GM18909 (cell line): ENCODE results near the gene REV1.

Experiments
- ATAC-seq: cut with Tn5 transposase; IDR thresholded peaks from one replicate; pipeline ENCODE4 v1.9.1; 2021; ENCODE audit warnings: mild to moderate bottlenecking; ENCODE audit not compliant: unreplicated experiment, poor library complexity

Gene REV1

DNA sequence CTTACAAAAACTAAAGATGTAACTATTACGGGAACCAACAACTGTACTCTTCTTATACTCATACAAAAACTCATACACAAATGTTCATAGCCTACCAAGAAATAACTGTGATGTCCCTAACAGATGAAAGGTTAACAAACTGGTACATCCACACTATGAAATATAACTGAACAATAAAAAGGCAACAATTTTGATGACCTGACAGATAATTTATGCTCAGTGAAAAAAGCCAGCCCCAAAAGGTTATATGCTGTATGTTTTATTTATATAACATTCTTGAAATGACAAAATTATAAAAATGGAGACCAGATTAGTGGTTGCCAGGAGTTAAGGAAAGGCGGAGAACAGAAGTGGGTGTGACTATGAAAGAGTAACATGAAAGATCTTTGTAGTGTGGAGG is 31.3 kb downstream of the REV1 start:
- no peak for ATAC-seq

DNA sequence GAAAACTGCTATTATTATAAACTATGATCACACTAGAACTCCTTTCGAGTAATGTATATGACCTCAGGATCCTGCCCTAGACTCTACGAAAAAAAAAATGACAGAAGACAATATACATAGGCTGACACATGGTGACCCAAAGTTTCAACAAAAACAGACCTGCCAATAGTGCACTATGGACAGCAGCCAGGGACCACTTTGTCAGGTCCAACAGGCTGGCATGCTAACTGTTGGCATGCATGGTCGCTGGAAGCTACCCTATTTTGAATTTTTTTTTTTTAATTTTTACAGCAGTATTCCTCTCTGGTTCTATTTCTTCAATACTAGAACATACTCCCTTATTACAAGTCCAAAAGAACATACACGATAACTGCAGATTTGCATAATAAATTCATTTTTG is 38.1 kb downstream of the REV1 start:
- no peak for ATAC-seq

DNA sequence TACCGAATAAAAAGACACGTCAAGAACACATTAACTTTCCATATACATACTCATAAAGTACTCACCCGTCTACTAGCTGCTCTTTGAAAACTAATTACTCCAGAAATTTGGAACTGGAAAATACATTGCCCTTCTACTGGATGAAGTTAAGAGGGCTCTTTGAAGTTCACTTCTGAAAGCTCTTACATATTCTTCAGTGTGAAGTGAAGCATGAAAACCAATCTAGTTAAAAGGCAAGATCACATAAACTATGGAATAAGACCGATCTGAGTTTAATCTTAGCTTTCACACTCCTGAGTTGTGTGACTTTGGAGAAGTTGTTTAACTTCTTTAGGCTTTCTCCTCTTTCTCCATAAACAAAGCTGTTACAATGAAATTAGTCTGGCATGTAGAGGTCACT is 38.5 kb downstream of the REV1 start:
- ATAC-seq, result no peak

DNA sequence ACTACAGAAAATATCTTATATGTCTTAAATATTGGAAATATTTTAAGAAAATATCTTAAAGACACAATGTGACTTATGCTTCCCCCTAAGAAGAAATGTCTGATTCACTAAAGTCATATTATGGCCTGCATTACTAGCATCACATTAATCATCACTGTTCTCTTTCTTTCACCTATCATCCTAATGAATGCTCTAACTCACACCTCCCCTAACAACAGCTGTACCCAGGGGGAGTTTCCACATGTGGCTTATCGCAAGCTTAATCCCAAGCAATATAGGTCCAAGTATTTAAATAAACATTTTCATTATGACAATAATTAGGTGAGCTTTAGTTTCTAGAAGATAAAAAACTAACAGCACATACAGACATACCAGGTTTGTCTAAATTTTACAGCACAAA is 39.6 kb downstream of the REV1 start:
- ATAC-seq, result no peak

DNA sequence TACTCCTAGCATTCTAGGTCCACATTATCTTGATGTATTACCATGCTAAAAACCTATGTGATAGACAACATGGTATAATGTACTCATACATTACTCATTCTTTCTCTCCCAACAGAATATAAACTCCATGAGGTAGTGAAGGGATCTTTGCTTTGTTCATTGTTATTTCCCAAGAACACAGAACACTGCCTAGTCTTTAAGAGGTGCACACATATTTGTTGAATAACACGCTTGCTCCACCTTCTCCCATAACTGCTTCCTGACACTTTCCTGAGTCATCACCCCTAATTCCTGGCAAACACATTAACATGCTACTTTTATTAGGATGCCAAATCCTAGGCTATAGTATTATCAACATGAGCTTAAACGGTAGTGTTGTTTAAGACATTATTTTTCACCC is 41.3 kb downstream of the REV1 start:
- no peak for ATAC-seq

DNA sequence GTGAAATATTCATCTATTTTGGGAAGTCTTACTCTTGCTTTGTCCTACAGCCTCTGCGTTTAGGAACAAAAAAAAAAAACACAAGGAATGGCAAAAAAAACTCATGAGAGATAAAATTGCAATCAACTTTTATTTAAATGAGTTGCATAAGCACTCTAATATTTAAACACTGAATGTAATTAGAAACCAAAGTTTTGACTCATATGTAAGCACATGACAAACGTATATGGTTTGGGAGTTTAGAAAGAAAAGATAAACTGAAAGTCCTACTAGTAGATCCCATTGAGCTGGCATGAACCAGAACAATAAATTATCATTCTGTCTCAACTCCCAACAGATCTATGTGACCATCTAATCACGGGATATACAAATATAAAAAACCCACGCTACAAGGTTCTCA is 44.8 kb downstream of the REV1 start:
- ATAC-seq, result no peak

DNA sequence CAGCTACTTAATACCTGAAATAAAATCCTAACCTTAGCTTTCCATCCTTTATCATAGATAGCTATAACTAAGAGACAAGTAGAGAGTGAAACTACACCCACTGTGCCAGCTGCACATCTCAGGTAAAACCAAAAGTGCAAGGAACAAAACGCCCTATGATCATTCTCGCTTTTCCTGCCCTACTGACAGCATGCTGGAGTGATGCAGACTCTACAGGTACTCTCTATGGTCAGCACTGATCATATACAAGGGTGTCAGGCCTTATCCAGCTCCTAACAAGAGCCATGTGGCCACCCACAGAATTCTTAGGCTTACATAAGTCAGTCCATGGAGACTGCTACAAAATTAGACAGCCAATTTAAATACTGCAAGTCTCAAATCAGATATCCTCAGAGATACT is 45.6 kb downstream of the REV1 start:
- no peak for ATAC-seq

DNA sequence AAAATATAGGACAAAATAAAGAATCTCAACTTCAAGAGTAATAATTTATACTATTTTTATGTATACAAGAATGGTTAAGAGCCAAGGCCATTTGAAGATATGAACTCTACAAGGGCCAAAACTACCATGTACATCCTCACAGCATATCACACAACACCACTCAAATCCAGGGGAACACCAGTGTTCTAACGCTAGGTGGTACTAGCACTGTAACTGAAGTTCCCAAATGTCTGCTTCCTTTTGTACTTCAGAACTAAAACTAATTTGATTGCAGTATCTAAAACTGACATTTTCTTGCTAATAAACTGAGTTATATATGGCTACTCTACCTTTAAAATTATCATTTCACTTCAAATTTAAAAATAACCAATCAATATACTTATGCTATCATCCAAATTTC is 47.0 kb downstream of the REV1 start:
- no peak for ATAC-seq

DNA sequence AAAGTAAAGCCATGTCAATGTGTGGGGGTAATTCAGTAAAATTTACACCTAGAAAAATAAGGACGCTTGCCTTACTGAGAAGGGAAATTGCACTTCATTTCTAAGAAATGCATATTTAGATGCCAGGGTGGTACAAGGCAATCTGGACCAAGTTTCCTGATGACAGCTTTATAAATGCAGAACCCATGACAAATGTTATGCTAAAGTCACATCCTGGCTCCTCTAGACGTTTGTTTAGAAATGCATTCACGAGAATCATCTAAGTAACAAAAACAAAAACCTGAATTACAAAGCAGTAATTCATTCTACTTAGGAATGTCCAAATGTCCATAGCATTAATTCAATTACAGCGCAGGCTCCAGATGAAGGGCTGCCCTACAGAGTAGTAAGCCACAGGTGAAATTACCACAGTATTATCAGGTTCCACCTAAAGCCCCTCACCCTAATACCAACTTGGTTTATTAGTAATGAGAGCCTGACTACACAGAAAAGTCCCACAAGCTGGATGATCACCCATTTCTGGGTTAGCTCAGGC is 49.8 kb downstream of the REV1 start:
- no peak for ATAC-seq

DNA sequence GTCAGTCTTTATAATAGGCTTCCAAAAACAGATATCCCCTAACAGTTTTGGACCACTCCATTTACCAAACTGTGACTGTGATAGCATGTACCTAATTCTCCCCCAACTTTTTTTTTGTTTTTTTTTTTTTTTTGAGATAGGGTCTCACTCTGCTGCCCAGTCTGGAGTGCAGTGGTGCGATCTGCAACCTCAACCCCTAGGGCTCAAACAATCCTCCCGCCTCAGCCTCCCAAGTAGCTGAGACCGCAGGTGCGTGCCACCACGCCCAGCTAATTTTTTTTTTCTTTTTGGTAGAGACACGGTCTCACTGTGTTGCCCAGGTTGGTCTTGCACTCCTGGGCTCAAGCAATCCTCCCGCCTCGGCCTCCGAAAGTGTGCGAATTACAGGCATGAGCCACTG is 52.9 kb downstream of the REV1 start:
- ATAC-seq, result no peak

DNA sequence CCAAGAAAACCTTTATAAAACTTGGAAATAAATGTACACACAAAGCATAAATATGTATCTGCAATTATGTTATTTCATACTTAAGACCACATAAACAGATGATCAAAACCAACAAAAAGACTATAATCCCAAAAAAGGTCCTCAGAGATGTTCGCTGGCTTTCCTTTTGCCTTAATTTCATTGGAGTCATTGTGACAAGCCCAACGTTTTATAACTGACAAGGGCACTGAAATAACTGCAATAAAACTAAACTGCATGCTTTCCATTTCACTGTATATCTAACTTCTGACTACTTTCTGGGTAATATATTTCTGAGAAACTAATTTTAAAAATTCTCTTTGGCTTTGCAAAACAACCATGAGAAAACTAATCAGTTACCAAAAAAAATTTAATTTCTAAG is 56.5 kb downstream of the REV1 start:
- no peak for ATAC-seq

DNA sequence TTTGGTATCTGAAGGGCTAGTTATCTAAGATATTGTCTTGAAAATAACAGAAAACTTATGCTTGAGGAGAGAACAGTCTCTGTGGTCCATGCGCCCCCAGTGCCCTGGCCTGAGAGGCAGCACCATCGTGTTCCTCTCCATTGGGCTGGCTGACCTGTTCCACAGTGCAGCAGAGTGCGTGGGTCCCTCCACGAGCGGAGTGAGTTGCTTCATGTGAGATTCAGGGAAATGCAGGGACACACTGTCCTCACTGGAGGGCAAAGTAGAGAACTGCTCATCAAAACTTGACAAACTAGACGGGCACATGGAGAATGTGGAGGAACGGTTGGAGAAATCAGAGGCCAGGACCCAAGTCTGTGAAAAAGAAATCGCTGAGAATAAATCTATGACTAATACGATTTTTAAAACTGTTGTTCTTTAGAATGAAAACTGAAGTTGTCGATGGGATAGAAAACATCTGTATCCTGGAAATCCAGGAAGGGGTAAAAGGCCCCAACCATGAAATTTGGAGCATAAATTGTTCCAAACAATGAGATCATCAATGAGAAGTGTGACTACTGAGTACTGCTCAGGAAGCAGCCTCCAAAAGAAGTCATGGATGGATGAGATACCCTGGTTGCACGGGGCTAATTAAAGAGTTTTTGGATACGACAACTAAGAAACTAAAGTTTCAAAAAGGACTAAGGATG is 58.1 kb downstream of the REV1 start:
- ATAC-seq, result no peak

DNA sequence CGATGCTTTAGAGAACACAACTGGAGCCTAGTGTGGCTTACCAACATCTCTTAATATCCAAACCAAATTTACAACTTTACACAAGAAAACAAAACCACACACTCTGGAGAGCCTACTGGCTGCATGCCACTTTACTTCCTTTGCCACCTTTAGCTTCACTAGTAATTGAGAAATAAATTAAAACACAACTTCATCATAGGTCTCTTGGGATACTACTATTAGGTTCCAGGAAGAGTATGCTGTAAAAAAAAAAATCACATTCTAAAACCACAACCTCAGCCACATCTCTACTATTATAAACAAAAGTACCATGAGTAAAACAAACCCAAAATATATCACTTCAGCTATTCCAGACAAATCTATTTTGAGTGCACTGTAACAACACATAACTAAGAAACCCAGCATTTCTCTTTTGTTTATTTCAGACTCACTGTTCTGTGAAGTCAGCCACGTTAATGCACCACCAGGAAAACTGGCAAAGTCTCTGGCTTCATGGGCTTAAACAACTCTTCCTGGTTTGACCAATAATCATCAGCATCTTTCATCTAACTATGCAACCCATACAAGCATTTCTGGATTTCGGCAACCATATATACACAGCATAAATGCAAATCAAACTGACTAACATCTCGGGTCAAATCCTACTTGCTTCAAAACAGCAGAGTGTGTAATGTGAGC is 59.1 kb downstream of the REV1 start:
- ATAC-seq, result no peak

DNA sequence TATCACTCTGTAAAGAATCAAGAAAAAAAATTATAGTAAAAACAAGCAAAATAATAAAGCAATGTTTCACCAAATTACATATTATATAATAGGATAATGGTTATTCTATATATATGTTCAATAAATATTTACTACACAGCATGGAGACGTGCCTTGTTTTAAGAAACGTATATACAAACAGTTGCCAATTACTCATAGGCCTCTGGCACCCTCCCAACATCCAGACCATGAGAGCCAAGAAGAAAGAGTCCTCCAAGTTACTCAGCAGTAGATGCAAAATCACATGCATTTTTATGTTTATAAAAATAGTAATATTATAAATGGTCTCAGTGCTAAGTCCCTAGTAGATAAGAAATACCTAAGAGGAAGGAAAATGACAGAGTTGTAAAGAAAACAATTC is 64.8 kb downstream of the REV1 start:
- no peak for ATAC-seq

DNA sequence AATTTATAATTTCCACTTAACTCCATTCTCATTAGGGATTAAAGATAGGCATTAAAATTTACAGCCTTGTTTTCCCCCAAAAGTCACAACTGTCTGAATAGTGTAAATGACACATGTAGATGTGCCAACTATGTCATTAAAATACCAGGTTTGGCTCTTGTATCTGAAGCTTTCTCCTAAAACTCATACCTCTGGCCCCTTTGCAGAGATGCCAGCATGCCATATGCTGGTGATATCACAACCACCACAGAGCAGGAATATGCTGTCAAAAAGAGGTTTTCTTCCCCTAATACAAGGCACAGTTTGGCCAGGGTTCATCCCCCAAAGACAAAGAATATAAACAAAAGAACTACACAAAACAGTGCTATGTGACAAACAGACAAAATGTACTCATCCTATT is 65.4 kb downstream of the REV1 start:
- no peak for ATAC-seq

DNA sequence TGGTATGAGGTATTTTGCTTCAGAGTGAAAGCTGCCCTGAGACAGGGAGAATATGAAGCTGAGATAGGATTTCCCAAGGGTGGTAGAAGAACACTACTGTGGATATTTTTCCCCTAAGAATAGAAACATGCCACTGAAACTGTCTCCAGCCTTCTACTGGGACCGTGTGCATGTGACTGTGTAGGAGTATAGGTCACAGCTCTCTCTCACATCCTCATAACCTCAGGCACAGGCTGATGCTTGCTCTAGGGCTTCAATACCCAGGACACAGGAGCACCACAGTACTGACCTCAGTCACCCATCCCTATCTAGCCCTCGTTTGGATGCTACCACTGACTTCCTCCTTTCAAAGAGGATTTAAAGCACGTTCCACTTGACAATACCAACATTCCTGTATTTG is 67.2 kb downstream of the REV1 start:
- ATAC-seq, result no peak

DNA sequence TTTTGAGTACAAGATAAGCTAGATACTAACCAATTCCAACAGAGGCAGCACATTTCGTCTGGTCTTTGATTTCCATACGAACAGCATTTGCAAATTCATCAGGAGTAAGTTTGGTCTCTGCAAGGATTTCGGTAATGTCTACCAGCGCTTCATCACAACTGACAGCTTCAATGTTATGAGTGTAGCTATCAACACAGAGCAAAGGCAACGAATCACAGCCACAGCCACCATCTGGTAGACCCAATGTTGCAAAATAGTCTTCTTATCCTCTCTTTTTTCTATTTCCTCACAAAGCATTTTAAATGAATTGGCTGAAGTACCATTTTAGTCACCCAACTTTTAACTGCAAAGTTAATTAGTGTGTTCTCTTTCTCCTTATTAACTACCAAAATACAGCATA is 68.3 kb downstream of the REV1 start:
- no peak for ATAC-seq

DNA sequence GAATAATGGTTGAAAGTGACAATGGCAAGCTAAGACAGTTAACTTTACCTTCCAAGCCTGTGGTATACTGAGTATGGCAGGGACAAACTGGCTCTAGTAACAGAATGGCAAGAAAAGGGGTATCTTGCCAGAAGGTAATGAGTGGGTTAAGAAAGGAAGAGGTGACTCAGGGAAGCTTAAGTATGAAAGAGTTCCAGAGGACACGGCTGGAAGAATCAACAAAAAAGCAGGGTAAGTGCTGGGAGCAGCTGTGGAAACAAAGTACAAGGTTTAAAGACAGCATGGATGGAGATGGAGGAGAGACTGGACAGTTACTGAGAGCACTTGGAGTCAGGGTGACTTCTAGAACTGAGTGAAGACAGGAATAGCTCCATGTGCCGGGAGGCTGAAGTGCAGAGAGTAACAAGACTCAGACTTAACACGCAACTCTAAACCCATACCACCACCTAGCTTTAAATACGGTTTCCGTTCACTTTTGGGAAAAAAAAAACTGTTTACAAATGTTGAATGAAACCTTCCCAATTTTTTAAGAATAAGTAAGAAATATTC is 69.0 kb downstream of the REV1 start:
- ATAC-seq, result no peak

DNA sequence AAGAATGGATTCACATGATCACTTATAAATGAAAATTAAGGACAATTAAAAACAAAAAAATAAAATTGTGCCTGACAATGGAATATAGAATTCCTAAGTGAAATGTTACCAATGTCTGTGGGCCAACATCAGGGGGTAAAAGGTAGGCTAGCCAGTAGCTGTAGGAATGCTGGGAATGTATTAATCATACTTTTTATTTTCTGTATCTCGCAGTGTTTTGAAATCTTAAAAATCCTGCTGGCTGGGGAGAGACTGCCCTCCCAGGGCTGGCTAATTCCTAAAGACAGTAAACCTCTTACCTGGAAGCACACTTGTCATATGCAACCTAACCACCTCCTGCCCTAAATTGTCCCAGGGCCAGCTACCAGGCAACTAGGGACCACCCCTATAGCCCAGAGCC is 69.8 kb downstream of the REV1 start:
- ATAC-seq, result no peak

DNA sequence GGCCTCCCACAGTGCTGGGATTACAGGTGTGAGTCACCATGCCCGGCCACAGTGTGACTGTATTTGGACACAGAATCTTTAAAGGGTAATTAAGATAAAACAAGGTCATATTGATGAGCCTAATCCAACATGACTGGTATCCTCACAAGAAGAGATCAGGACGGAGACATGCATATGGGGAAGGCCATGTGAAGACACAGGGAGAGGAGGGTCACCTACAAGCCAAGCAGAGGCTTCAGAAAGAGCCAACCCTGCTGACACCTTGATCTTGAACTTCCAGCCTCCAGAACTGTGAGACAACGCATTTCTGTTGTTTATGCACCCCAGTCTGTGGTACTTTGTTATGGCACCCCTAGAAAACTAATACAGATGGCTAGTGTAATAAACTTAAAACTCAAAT is 72.4 kb downstream of the REV1 start:
- no peak for ATAC-seq

DNA sequence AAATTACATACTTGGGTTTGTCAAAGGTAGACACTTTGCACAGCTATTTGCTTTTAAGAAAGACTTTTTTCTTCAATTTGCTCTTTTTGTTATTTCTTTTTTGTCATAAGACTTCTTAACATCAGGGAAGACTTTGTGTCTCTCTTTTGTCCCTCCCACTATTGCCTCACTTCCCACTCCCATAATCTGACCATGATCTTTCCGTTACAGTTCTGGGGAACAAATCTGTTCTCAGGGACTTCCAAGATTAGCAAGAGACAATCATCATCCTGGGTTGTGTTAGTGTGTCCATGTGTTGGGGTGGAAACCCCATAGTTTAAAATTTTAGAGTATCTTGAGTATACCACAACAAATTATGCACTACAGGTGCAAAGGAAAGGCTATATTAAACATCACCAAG is 75.3 kb downstream of the REV1 start:
- ATAC-seq, result no peak

DNA sequence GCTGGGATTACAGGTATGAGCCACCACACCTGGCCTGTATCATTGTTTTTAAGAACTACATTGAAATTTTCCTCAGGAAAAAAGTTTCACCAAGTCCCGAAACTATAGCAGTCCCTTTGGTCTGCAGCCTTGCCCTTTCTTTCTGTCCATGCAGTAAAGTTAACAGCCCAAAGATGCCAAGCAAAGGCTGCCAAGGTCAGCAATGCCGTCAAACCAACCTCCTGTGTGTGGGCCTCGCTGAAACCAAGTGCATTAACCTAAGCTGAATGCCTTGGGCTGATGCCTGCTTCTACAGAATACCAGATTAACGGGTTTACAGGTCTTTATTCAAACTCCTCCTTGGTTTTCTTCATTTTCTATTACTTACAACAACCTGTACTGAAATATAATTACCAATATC is 79.5 kb downstream of the REV1 start:
- ATAC-seq, result no peak
